ENCODE results near the gene SARDH. TPM values are rescaled to one million over a fixed set of nuclear protein-coding genes. Genes with fewer than 3 reads are reported as not detected.

SARDH gene
- polyA plus RNA-seq (ENCODE audit: insufficient read length in 4 of 4) = 10 to 100 TPM in 3 of 4 donors, 1 to 10 TPM in 1; 7.4 to 12.6 (median 10.2) TPM

- DNase-seq (ENCODE audit: low read depth in 4 of 4, low spot score in 3 of 4) = peak in 3 of 4 donors; percentile 44 to 58 (median 45)
Measured at GRCh38 chr9:133737774-133738639, at the start of gene SARDH. Gene SARDH (minus strand): TSS chr9:133738352. CDS start chr9:133734173, 4,179 bp downstream.

GRCh38 chr9:133787754-133788025 lies 49.5 kb upstream of the SARDH start:
- no peak for DNase-seq (ENCODE audit: low read depth in 4 of 4, low spot score in 3 of 4)

GRCh38 chr9:133786907-133787753 lies 49.0 kb upstream of the SARDH start:
- DNase-seq (ENCODE audit: low read depth in 4 of 4, low spot score in 3 of 4) = no peak

GRCh38 chr9:133786371-133786753 lies 48.2 kb upstream of the SARDH start:
- no peak for DNase-seq (ENCODE audit: low read depth in 4 of 4, low spot score in 3 of 4)

- no peak for DNase-seq (ENCODE audit: low read depth in 4 of 4, low spot score in 3 of 4)
Measured at GRCh38 chr9:133785753-133786370, 47.7 kb upstream of the SARDH start.

GRCh38 chr9:133784731-133785561 lies 46.8 kb upstream of the SARDH start:
- no peak for DNase-seq (ENCODE audit: low read depth in 4 of 4, low spot score in 3 of 4)

GRCh38 chr9:133783331-133783731 lies 45.2 kb upstream of the SARDH start:
- DNase-seq (ENCODE audit: low read depth in 4 of 4, low spot score in 3 of 4) = no peak

- DNase-seq (ENCODE audit: low read depth in 4 of 4, low spot score in 3 of 4) = peak in 3 of 4 donors; percentile 43 to 62 (median 56)
Measured at GRCh38 chr9:133782157-133783130, 44.3 kb upstream of the SARDH start.

- DNase-seq (ENCODE audit: low read depth in 4 of 4, low spot score in 3 of 4) = no peak
Measured at GRCh38 chr9:133781828-133782135, 43.6 kb upstream of the SARDH start.

- DNase-seq (ENCODE audit: low read depth in 4 of 4, low spot score in 3 of 4) = no peak
Measured at GRCh38 chr9:133780962-133781827, 43.0 kb upstream of the SARDH start.

- DNase-seq (ENCODE audit: low read depth in 4 of 4, low spot score in 3 of 4) = no peak
Measured at GRCh38 chr9:133780404-133780945, 42.3 kb upstream of the SARDH start.

- no peak for DNase-seq (ENCODE audit: low read depth in 4 of 4, low spot score in 3 of 4)
Measured at GRCh38 chr9:133779516-133780403, 41.6 kb upstream of the SARDH start.

- no peak for DNase-seq (ENCODE audit: low read depth in 4 of 4, low spot score in 3 of 4)
Measured at GRCh38 chr9:133779081-133779480, 40.9 kb upstream of the SARDH start.

- no peak for DNase-seq (ENCODE audit: low read depth in 4 of 4, low spot score in 3 of 4)
Measured at GRCh38 chr9:133778336-133779013, 40.3 kb upstream of the SARDH start.

GRCh38 chr9:133777871-133778270 lies 39.7 kb upstream of the SARDH start:
- no peak for DNase-seq (ENCODE audit: low read depth in 4 of 4, low spot score in 3 of 4)

GRCh38 chr9:133777068-133777791 lies 39.1 kb upstream of the SARDH start:
- DNase-seq (ENCODE audit: low read depth in 4 of 4, low spot score in 3 of 4) = no peak
